Measurements from ENCODE around the gene ZSCAN30.

- TF ChIP-seq POLR2A (IDR thresholded peaks at IDR 0.05) = no peak
- no peak for TF ChIP-seq CTCF (IDR thresholded peaks at IDR 0.05)
Measured at GRCh38 chr18:35236571-35237363, 53.3 kb downstream of the ZSCAN30 start.

All from heart left ventricle (tissue), 13 donors.